GM12891 (cell line): ENCODE measurements around the gene FRMD6.
"Not testable (repeated sequence)": the region's sequence is repeated elsewhere in the genome, so short reads cannot be mapped to it uniquely, and the experiment has no call there.

Experiments
- DNase-seq: peaks from one replicate; pipeline ENCODE4 v3.0.0; 2011; ENCODE audit warnings: low spot score; ENCODE audit not compliant: insufficient read length
- FAIRE-seq: peaks from 2 replicates; lab custom pipeline; 2011; peaks lifted over from hg19 to GRCh38; lab: Jason Lieb, UNC
- PAX5 ChIP-seq: IDR thresholded peaks from 2 replicates; pipeline ENCODE4 v1.6.1; 2011; ENCODE audit warnings: low read length, moderate library complexity, mild to moderate bottlenecking; ENCODE audit not compliant: insufficient read depth, severe bottlenecking
- POLR2A ChIP-seq: IDR thresholded peaks from 2 replicates; pipeline ENCODE4 v1.6.1; 2011; ENCODE audit warnings: low read depth, low read length, control low read depth
- POLR2AphosphoS5 ChIP-seq: IDR thresholded peaks from 2 replicates; pipeline ENCODE4 v1.6.1; 2011; ENCODE audit warnings: low read depth, low read length, control low read depth
- POU2F2 ChIP-seq: IDR thresholded peaks from 2 replicates; pipeline ENCODE4 v1.6.1; 2011; ENCODE audit warnings: low read depth, mild to moderate bottlenecking, control low read depth, low read length, moderate library complexity
- SPI1 ChIP-seq: IDR thresholded peaks from 2 replicates; pipeline ENCODE4 v1.6.1; 2011; ENCODE audit warnings: low read depth, low read length, control low read depth
- TAF1 ChIP-seq: IDR thresholded peaks from 2 replicates; pipeline ENCODE4 v1.6.1; 2011; ENCODE audit warnings: low read depth, low read length, control low read depth

Gene FRMD6

DNA sequence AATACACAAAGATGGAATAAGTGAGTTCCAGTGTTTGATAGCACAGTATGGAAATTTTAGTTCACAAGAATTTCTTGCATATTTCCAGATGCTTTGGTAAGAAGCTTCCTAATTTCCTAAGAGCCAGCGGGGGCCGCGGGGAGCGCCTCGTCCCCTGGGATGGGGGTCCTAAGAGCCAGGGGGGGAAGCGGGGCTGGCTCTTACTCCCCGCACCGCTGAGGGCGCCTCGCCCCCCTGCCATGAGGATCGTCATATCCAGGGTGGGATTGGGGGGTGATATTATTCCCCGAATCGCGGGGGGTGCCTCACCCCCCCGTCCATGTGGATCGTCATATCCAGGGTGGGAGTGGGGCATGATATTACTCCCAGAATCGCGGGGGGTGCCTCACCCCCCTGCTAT lies 108.2 kb downstream of the FRMD6 start:
- TF ChIP-seq PAX5 (no peak), POLR2AphosphoS5 (no peak), TAF1 (no peak), POU2F2 (no peak), SPI1 (no peak), POLR2A (no peak)
- FAIRE-seq (no peak), DNase-seq (no peak)

DNA sequence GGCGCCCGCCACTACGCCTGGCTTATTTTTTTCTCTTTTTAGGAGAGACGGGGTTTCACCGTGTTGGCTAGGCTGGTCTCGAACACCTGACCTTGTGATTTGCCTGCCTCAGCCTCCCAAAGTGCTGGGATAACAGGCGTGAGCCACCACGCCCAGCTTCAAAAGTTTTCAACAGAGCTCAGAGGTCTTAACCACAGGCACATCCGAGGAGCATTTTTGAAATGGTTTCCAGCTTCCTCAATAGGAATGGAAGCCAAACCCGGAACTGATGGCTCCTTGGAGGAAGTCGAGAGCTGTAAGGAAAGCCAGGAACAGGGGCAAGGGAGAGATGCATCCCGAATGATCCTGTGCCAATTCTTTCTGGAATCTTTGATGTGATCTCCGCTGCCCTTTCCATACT lies 114.0 kb downstream of the FRMD6 start:
- FAIRE-seq, DNase-seq: not testable (repeated sequence)

DNA sequence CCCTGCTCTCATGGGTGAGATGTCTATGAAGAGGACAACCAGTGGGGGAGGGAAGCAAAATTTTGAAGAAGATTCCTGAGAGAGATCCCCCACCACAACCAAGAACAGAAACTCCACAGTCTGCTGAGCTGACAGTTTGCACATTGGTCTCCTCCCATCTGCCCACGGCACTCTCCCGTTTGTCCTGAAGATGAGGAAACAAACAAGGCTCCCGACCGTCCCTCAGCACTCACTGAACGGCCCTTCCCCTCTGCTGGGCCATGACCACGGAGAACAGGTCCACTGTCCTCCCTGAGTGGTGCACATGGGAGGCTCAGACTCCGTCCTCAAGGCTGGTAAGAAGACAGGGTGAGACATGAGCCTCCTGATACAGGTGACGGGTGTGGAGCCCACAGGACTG lies 114.9 kb downstream of the FRMD6 start:
- DNase-seq, FAIRE-seq: not testable (repeated sequence)

DNA sequence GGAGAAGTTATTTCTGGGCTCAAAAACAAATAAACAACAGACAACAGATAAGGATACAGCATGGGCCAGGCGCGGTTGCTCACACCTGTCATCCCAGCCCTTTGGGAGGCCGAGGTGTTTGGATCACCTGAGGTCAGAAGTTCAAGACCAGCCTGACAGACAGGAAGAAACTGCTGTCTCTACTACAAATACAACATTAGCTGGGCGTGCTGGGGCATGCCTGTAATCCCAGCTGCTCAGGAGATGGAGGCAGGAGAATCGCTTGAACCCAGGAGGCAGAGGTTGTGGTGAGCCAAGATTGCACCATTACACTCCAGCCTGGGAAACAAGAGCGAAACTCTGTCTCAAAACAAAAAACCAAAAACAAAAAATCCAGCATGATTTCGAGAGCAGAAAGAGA lies 117.6 kb downstream of the FRMD6 start:
- FAIRE-seq, DNase-seq: not testable (repeated sequence)

DNA sequence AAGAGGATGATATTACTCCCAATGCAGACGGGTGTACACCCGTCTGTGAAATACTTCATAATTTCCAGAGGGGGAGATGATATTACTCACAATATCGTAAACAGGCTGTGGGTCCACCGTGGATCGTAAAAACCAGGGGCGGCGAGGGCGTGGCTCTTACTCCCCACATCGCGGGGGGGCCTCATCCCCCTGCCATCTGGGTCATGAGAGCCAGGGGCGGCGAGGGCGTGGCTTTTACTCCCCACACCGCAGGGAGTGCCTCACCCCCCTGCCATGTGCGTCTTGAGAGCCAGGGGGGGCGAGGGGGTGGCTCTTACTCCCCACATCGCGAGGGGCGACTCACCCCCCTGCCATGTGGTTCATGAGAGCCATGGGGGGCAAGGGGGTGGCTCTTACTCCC lies 122.5 kb downstream of the FRMD6 start:
- FAIRE-seq = no peak
- TF ChIP-seq POLR2A (no peak), POLR2AphosphoS5 (no peak), TAF1 (no peak), PAX5 (no peak), SPI1 (no peak), POU2F2 (no peak)
- DNase-seq = no peak

DNA sequence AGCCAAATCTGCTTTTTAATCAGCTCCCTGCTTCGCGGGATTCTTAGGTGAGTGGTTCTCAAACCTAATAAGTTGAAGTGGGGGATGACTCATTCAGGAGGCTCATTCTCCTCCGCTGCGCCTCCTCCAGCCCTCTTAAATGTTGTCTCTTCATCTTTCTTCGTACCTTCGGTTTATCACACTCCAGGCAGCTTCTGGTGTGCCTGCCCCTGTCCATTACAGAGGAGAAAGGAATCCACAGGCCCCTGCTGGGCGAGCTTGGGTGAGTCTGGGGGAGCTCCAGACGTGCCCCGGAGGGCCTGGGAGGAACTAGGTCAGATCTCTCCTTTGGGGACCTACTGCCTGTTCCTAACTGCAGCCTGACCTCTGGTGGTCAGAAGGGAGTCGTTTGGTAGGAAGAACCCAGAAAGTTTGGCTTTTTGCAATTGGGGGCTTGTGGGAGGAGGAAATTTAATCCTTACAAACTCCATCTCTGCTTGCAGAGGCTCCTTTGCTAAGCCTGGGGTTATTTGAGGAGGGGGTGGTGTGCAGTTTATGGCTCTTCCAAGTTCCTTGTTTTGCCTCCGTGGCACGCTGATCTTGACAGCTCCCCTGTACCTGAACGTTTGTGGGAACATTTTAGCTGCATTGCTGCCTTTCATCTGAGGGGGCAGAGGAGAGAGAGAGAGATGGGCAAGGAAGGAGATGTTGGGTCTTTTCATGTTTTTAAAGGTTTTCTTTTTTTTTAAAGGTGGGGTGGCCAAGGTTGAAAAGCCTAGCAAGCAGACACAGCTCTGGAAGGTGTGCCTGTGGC lies 124.6 kb downstream of the FRMD6 start:
- TF ChIP-seq SPI1 (no peak), POLR2A (no peak), TAF1 (no peak), POLR2AphosphoS5 (no peak), POU2F2 (no peak), PAX5 (no peak)
- DNase-seq = peak; percentile 56
- FAIRE-seq = no peak

DNA sequence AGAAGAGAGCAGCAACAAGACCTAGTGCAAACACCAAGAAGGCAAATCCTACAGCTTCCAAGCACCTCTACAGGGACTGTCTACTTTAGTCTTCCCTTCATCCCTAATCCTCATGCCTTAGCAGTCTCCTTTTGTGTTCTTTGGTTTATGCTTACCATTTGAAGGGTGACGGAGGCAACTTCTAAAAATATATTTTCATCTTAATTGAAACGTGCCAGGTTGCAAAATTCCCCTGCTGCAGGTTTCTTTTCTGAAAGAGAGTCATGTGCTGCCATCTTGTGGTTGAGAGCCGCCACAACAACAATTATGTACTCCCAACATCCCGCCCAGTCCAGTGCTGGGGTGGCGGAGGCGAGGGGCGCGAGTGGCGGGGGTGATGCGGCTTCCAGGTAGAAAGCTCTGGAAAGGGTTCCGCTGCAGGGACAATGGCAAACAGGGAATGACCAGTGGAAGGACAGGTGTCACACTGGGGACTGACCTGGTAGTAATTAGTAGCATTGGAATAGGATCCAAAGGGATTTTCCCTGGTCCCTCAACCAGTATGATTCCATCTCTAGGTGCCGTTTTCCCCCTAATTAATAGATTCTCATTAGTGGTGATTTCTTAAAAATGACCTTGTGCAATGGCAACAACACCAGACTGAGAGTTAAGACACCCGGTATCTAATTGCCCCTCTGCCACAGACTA lies 128.4 kb downstream of the FRMD6 start:
- TF ChIP-seq TAF1 = no peak
- no peak for TF ChIP-seq POLR2A
- no peak for TF ChIP-seq PAX5
- TF ChIP-seq POU2F2 = no peak
- no peak for TF ChIP-seq SPI1
- TF ChIP-seq POLR2AphosphoS5 = no peak
- DNase-seq (peak; percentile 54), FAIRE-seq (peak; percentile 85)
